NCI-H226 (cell line): ENCODE results near the gene RANBP17.
"Not testable (repeated sequence)": the region's sequence is repeated elsewhere in the genome, so short reads cannot be mapped to it uniquely, and the experiment has no call there.

Experiments used
- DNase-seq: peaks from one replicate; pipeline ENCODE4 v3.0.0-alpha.2; 2015

The RANBP17 gene

GRCh38 chr5:170861917-170862766 is at the start of gene RANBP17:
Gene RANBP17, plus strand, starts transcription at chr5:170862018.
- no peak for DNase-seq

- no peak for DNase-seq
Measured at GRCh38 chr5:170813231-170813630, 48.6 kb upstream of the RANBP17 start.

GRCh38 chr5:170817195-170817594 is 44.6 kb upstream of the RANBP17 start:
- no peak for DNase-seq

GRCh38 chr5:170818232-170818631 is 43.6 kb upstream of the RANBP17 start:
- no peak for DNase-seq

GRCh38 chr5:170819824-170820223 is 42.0 kb upstream of the RANBP17 start:
- no peak for DNase-seq

GRCh38 chr5:170821257-170821800 is 40.5 kb upstream of the RANBP17 start:
- no peak for DNase-seq

- no peak for DNase-seq
Measured at GRCh38 chr5:170826117-170826516, 35.7 kb upstream of the RANBP17 start.

- no peak for DNase-seq
Measured at GRCh38 chr5:170832241-170832640, 29.6 kb upstream of the RANBP17 start.

GRCh38 chr5:170833981-170834380 is 27.8 kb upstream of the RANBP17 start:
- not testable (repeated sequence) for DNase-seq

GRCh38 chr5:170836226-170836625 is 25.6 kb upstream of the RANBP17 start:
- DNase-seq, result no peak

- no peak for DNase-seq
Measured at GRCh38 chr5:170843870-170844269, 17.9 kb upstream of the RANBP17 start.

- DNase-seq, result no peak
Measured at GRCh38 chr5:170844651-170845050, 17.2 kb upstream of the RANBP17 start.

- DNase-seq, result no peak
Measured at GRCh38 chr5:170846416-170846815, 15.4 kb upstream of the RANBP17 start.

- DNase-seq, result no peak
Measured at GRCh38 chr5:170846846-170847245, 15.0 kb upstream of the RANBP17 start.

- DNase-seq, result no peak
Measured at GRCh38 chr5:170848033-170848432, 13.8 kb upstream of the RANBP17 start.

- DNase-seq, result no peak
Measured at GRCh38 chr5:170849374-170849773, 12.4 kb upstream of the RANBP17 start.

- no peak for DNase-seq
Measured at GRCh38 chr5:170854566-170854965, 7.3 kb upstream of the RANBP17 start.

- no peak for DNase-seq
Measured at GRCh38 chr5:170857066-170857465, 4.8 kb upstream of the RANBP17 start.

GRCh38 chr5:170860415-170860814 is 1.4 kb upstream of the RANBP17 start:
- DNase-seq, result no peak

GRCh38 chr5:170860818-170861666 is 776 bp upstream of the RANBP17 start:
- no peak for DNase-seq

GRCh38 chr5:170861667-170861916 is 226 bp upstream of the RANBP17 start:
- DNase-seq, result no peak

- no peak for DNase-seq
Measured at GRCh38 chr5:170863646-170864045, 1.8 kb downstream of the RANBP17 start.

- no peak for DNase-seq
Measured at GRCh38 chr5:170865622-170866021, 3.8 kb downstream of the RANBP17 start.

- no peak for DNase-seq
Measured at GRCh38 chr5:170867825-170868224, 6.0 kb downstream of the RANBP17 start.
